Left cardiac atrium (tissue), 4 donors: ENCODE data around the gene PTPN1. TPM values are rescaled to one million over a fixed set of nuclear protein-coding genes. Genes with fewer than 3 reads are reported as not detected.
A peak's percentile ranks its signal among the peaks of the same experiment; 100 is the strongest.
"Not testable (repeated sequence)": the region's sequence is repeated elsewhere in the genome, so short reads cannot be mapped to it uniquely, and the experiment has no call there.

Experiments used
- ATAC-seq, 2 donors: fragments of 200-7000 bp; cut with Tn5 transposase; one replicate each; pipeline ENCODE4 v1.9.1; 2020; ENCODE audit warnings: mild to moderate bottlenecking in 2 of 2, moderate library complexity in 2 of 2
- DNase-seq: peaks from one replicate; pipeline ENCODE4 v3.0.0-alpha.2; 2020
- intact Hi-C, 2 donors: fragments of 100-400 bp; cut with DNase I; formaldehyde crosslinking; loops; one replicate each; pipeline versions ENCODE4 v1.14.1 to v1.15.1; 2022 to 2023
- total RNA-seq, 2 donors: library from RNA; stranded (reverse); fragmentation: NEBNext Ultra II Directional; extraction: Animal tissue kit (Norgen Biotek cat#: 25700); gene quantifications; one replicate each; pipeline ENCODE4 v1.2.1, GENCODE V29; 2021
- donor health status: DM: no; HTN: yes; CAD: no.
- donor health status: DM: no; HTN: yes; CAD: no; lungs with severe emphysema.
- donor health status: DM: yes; HTN: yes; CAD: no.
- donor health status: Dilated cardiomyopathy.

Gene PTPN1
- total RNA-seq, 2 donors from 2014 or later = 22.8 to 40.4 TPM

- ATAC-seq (peak in 1 of 2 donors; percentile 77), DNase-seq (no peak)
These were observed 51.3 kb downstream of the PTPN1 start for GRCh38 chr20:50561379-50562078.

GRCh38 chr20:50562262-50562701, 52.1 kb downstream of the PTPN1 start:
- DNase-seq = no peak
- peak in 1 of 2 donors; percentile 35 for ATAC-seq
- intact Hi-C loops = loop anchor here in 1 of 2 donors (5.0 kb wide), 1 partner anchor 40 kb away; no protein-coding TSS in a partner anchor

More at GRCh38 chr20:50561379-50562078, 51.3 kb downstream of the PTPN1 start:
- intact Hi-C loops = loop anchor here in 1 of 2 donors (5.0 kb wide), 1 partner anchor 39 kb away; no protein-coding TSS in a partner anchor

GRCh38 chr20:50563133-50563944, 53.2 kb downstream of the PTPN1 start:
- ATAC-seq (peak in 1 of 2 donors; percentile 69), DNase-seq (no peak)
- intact Hi-C loops = loop anchor here in 1 of 2 donors (5.0 kb wide), 1 partner anchor 41 kb away; no protein-coding TSS in a partner anchor

- intact Hi-C loops = no loop called here
- no peak for DNase-seq
- ATAC-seq = no peak
These were observed 55.2 kb downstream of the PTPN1 start for GRCh38 chr20:50565383-50565782.

GRCh38 chr20:50565871-50566270, 55.7 kb downstream of the PTPN1 start:
- intact Hi-C loops = no loop called here
- ATAC-seq (no peak), DNase-seq (no peak)

- intact Hi-C loops = no loop called here
- DNase-seq = no peak
- peak in 1 of 2 donors; percentile 61 for ATAC-seq
These were observed 57.8 kb downstream of the PTPN1 start for GRCh38 chr20:50567860-50568548.

- DNase-seq (no peak), ATAC-seq (no peak)
- intact Hi-C loops = no loop called here
These were observed 58.4 kb downstream of the PTPN1 start for GRCh38 chr20:50568549-50568942.

- ATAC-seq, DNase-seq, intact Hi-C loops: not testable (repeated sequence)
These were observed 59.3 kb downstream of the PTPN1 start for GRCh38 chr20:50569487-50569863.

GRCh38 chr20:50569864-50570836, 60.0 kb downstream of the PTPN1 start:
- DNase-seq = no peak
- ATAC-seq = peak in 1 of 2 donors; percentile 35
- intact Hi-C loops = loop anchor here in 1 of 2 donors (10.0 kb wide), 1 partner anchor 95 kb away; no protein-coding TSS in a partner anchor

GRCh38 chr20:50571466-50571865, 61.3 kb downstream of the PTPN1 start:
- no peak for ATAC-seq
- intact Hi-C loops = loop anchor here in 1 of 2 donors (10.0 kb wide), 1 partner anchor 97 kb away; no protein-coding TSS in a partner anchor
- no peak for DNase-seq

- intact Hi-C loops = loop anchor here in 1 of 2 donors (10.0 kb wide), 1 partner anchor 98 kb away; no protein-coding TSS in a partner anchor
- DNase-seq (peak; percentile 55), ATAC-seq (peak; percentile 59 to 62)
These were observed 63.0 kb downstream of the PTPN1 start for GRCh38 chr20:50572938-50573777.

- no peak for DNase-seq
- no peak for ATAC-seq
- intact Hi-C loops = loop anchor here in 1 of 2 donors (10.0 kb wide), 1 partner anchor 99 kb away; no protein-coding TSS in a partner anchor
These were observed 63.9 kb downstream of the PTPN1 start for GRCh38 chr20:50574108-50574507.

- intact Hi-C loops = loop anchor here in 1 of 2 donors (10.0 kb wide), 1 partner anchor 100 kb away; no protein-coding TSS in a partner anchor
- DNase-seq = no peak
- no peak for ATAC-seq
These were observed 64.4 kb downstream of the PTPN1 start for GRCh38 chr20:50574586-50574985.

- DNase-seq (peak; percentile 70), ATAC-seq (peak; percentile 60 to 61)
- intact Hi-C loops = loop anchor here (2.0 to 10.0 kb wide), 4 partner anchors 65 to 389 kb away; partner anchors contain the start of gene PTPN1 (in 1 of the 2)
These were observed 65.9 kb downstream of the PTPN1 start for GRCh38 chr20:50575865-50576720.

GRCh38 chr20:50577175-50578018, 67.2 kb downstream of the PTPN1 start:
- ATAC-seq = peak; percentile 71 to 77
- peak; percentile 74 for DNase-seq
- intact Hi-C loops = loop anchor here (2.0 to 10.0 kb wide), 4 partner anchors 67 to 390 kb away; partner anchors contain the start of gene PTPN1 (in 1 of the 2)
